Panc1 (cell line): ENCODE data around the gene CCL25.

Experiments
- CTCF ChIP-seq: fragments of 450-650 bp; IDR thresholded peaks from 2 replicates; pipeline ENCODE4 v1.5.1; 2017; ENCODE audit warnings: mild to moderate bottlenecking
- TCF7L2 ChIP-seq: IDR thresholded peaks from 2 replicates; pipeline ENCODE4 v1.6.1; 2011; ENCODE audit warnings: mild to moderate bottlenecking, low read depth, low read length, inconsistent platforms

DNA sequence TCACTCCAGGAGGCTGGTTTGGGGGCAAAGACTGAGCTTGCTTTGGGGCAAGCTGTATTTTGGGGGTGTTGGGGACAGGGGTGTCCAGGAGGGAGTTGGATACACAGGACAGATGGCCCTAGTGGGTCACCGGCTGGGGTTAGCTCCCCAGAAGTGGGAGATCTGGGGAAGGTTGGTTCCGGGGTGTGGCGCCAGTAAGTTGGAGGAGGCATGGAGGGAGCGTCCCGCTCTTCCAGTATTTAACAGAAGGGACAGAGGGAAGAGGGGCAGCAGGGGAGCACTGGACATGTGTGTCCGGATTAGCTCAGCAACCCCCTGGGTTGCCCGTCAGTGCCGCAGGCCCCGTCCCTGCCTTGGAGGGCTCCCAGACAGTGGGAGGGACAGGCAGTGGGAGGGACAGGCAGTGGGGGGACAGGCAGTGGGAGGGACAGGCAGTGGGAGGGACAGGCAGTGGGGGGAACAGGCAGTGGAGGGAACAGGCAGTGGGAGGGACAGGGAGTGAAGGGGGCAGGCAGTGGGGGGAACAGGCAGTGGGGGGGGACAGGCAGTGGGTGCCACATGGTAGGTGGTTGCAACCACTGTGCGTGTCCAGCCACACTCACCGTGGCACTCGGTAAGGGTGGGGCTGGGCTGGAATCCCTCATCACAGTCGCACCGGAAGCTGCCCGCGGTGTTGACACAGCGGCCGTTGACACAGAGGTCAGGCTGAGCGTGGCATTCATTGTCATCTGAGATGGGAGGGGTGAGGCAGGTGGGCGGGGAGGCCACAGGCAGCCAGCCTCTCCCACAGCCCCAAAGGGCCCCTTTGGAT lies 33.2 kb downstream of the CCL25 start:
- TF ChIP-seq CTCF (no peak), TCF7L2 (no peak)
